GM21737 (cell line): ENCODE data around the gene PTCRA.

ENCODE experiments used
- ATAC-seq: cut with Tn5 transposase; IDR thresholded peaks from one replicate; pipeline ENCODE4 v1.9.1; 2021; ENCODE audit warnings: mild to moderate bottlenecking, moderate library complexity; ENCODE audit not compliant: unreplicated experiment

Gene PTCRA

GRCh38 chr6:42970871-42971612, 55.2 kb downstream of the PTCRA start:
- no peak for ATAC-seq

GRCh38 chr6:42971746-42972327, 56.0 kb downstream of the PTCRA start:
- ATAC-seq = no peak

- ATAC-seq = no peak
Measured at GRCh38 chr6:42973926-42974325, 58.1 kb downstream of the PTCRA start.

GRCh38 chr6:42974919-42975505, 59.2 kb downstream of the PTCRA start:
- no peak for ATAC-seq
